OCI-LY7 (cell line): ENCODE results near the gene TSPYL2. TPM values are rescaled to one million over a fixed set of nuclear protein-coding genes. Genes with fewer than 3 reads are reported as not detected.
A peak's percentile ranks its signal among the peaks of the same experiment; 100 is the strongest.

ENCODE experiments used
- BruUV-seq: library from RNA; stranded (reverse); fragments of 400-500 nt; replicated peaks from 2 replicates; lab custom pipeline; 2021; lab: Mats Ljungman, UMichigan
- CTCF ChIA-PET: fragments of 300-600 bp; sonication (Branson Sonifier 250); formaldehyde crosslinking; loops from one replicate; lab custom pipeline; 2022; ENCODE audit warnings: antibody characterized with exemption; ENCODE audit not compliant: unreplicated experiment; lab: Charles Lee
- POLR2A ChIA-PET: fragments of 300-600 bp; sonication (Branson Sonifier 250); formaldehyde crosslinking; loops from one replicate; lab custom pipeline; 2022; ENCODE audit warnings: antibody characterized with exemption; lab: Charles Lee
- DNase-seq: peaks from one replicate; pipeline ENCODE4 v3.0.0-alpha.2; 2015; ENCODE audit warnings: low spot score
- H2AFZ ChIP-seq: fragments of 200-600 bp; sonication (generic), shearing (Covaris generic); 2 replicates; pipeline ENCODE4 v1.6.1; 2014; ENCODE audit warnings: mild to moderate bottlenecking, antibody characterized with exemption, low read length, moderate library complexity
- H3K27ac ChIP-seq: fragments of 200-600 bp; sonication (generic); 2 replicates; pipeline ENCODE4 v1.5.1; 2014; ENCODE audit warnings: mixed run types, low read depth, mild to moderate bottlenecking, moderate library complexity, low read length, inconsistent platforms; ENCODE audit not compliant: poor library complexity, severe bottlenecking
- H3K36me3 ChIP-seq: fragments of 200-600 bp; sonication (generic); 2 replicates; pipeline ENCODE4 v1.6.1; 2014; ENCODE audit warnings: mild to moderate bottlenecking, antibody characterized with exemption, low read length, moderate library complexity, mixed read lengths; ENCODE audit not compliant: insufficient read depth
- H3K4me1 ChIP-seq: fragments of 200-600 bp; sonication (generic); 2 replicates; pipeline ENCODE4 v1.5.1; 2014; ENCODE audit warnings: mild to moderate bottlenecking, low read length; ENCODE audit not compliant: insufficient read depth, poor library complexity, severe bottlenecking
- H3K4me2 ChIP-seq: fragments of 200-600 bp; sonication (generic); 2 replicates; pipeline ENCODE4 v1.6.1; 2014; ENCODE audit warnings: mild to moderate bottlenecking, low read length
- H3K4me3 ChIP-seq: fragments of 200-600 bp; sonication (generic); 2 replicates; pipeline ENCODE4 v1.5.1; 2014; ENCODE audit warnings: mild to moderate bottlenecking, low read depth, low read length; ENCODE audit not compliant: poor library complexity, severe bottlenecking
- H3K79me2 ChIP-seq: fragments of 200-600 bp; sonication (generic); 2 replicates; pipeline ENCODE4 v1.6.1; 2016; ENCODE audit warnings: low read depth, mild to moderate bottlenecking, low read length, moderate library complexity, mixed read lengths; ENCODE audit not compliant: insufficient read depth
- H3K9me2 ChIP-seq: fragments of 200-600 bp; sonication (generic); 2 replicates; pipeline ENCODE4 v1.6.1; 2016; ENCODE audit warnings: mild to moderate bottlenecking, low read length, mixed read lengths; ENCODE audit not compliant: insufficient read depth
- H3K9me3 ChIP-seq: fragments of 200-600 bp; sonication (generic); 2 replicates; pipeline ENCODE4 v1.6.1; 2014; ENCODE audit warnings: mild to moderate bottlenecking, mixed run types, low read length, mixed read lengths
- H4K20me1 ChIP-seq: fragments of 200-600 bp; sonication (generic); 2 replicates; pipeline ENCODE4 v1.6.1; 2014; ENCODE audit warnings: mild to moderate bottlenecking, antibody characterized with exemption, low read length, moderate library complexity, mixed read lengths; ENCODE audit not compliant: insufficient read depth
- CTCF ChIP-seq: fragments of 200-600 bp; sonication (generic); conservative IDR thresholded peaks from 2 replicates; pipeline ENCODE4 v1.5.1; 2014; ENCODE audit warnings: mild to moderate bottlenecking, antibody characterized with exemption, low read length, moderate library complexity, mixed read lengths
- EZH2phosphoT487 ChIP-seq: fragments of 200-600 bp; sonication (generic); IDR thresholded peaks from 2 replicates; pipeline ENCODE4 v1.6.1; 2018; ENCODE audit warnings: low read depth, borderline replicate concordance, mild to moderate bottlenecking, mixed run types, antibody characterized with exemption, low read length, moderate library complexity, mixed read lengths
- intact Hi-C: fragments of 100-400 bp; cut with micrococcal nuclease; formaldehyde crosslinking; loops from one replicate; pipeline ENCODE4 v1.10.0; 2022; ENCODE audit not compliant: unreplicated experiment
- total RNA-seq, 2 experiments: library from RNA; depleted of rRNA in 1 of 2; stranded (reverse); fragments of >200 nt in 1 of 2; shearing (Covaris generic) in 1 of 2; gene quantifications; 2 replicates each; pipeline ENCODE4 v1.2.3, GENCODE V29; 2014 to 2022

Gene TSPYL2
- total RNA-seq, 2 experiments from 2014 or later: 21.7 to 22.0 TPM

GRCh38 chrX:53116101-53116500 lies 33.9 kb downstream of the TSPYL2 start:
- H4K20me1 ChIP-seq: no peaks in the 10 kb centered on the region
- BruUV-seq: no TSS peak
- H3K9me2 ChIP-seq: no peaks in the 10 kb centered on the region
- H3K27ac ChIP-seq: peak overlapping the region; percentile 10
- H2AFZ ChIP-seq: no peak overlapping the region
- intact Hi-C loops: no loop called here
- no peaks in the 10 kb centered on the region for H3K9me3 ChIP-seq
- ChIA-PET CTCF (no interaction called here), POLR2A (no interaction called here)
- H3K4me1 ChIP-seq: peaks cover 9% of the 10 kb centered on the region
- peaks cover 14% of the 10 kb centered on the region for H3K36me3 ChIP-seq
- DNase-seq: no peak
- TF ChIP-seq CTCF (no peak), EZH2phosphoT487 (no peak)
- H3K4me2 ChIP-seq: no peak overlapping the region
- H3K79me2 ChIP-seq: no peaks in the 10 kb centered on the region
- H3K4me3 ChIP-seq: no peak overlapping the region

- no peak for TF ChIP-seq EZH2phosphoT487
- no peak for TF ChIP-seq CTCF
- peaks cover 14% of the 10 kb centered on the region for H3K36me3 ChIP-seq
- H3K4me3 ChIP-seq: no peak overlapping the region
- ChIA-PET POLR2A (no interaction called here), CTCF (no interaction called here)
- no peaks in the 10 kb centered on the region for H3K79me2 ChIP-seq
- peaks cover 8% of the 10 kb centered on the region; the same call in 1 of the 2 replicates for H3K9me3 ChIP-seq
- H3K4me1 ChIP-seq: no peaks in the 10 kb centered on the region
- no peak overlapping the region for H2AFZ ChIP-seq
- no peaks in the 10 kb centered on the region for H4K20me1 ChIP-seq
- no peak overlapping the region for H3K4me2 ChIP-seq
- no TSS peak for BruUV-seq
- DNase-seq: no peak
- H3K9me2 ChIP-seq: no peaks in the 10 kb centered on the region
- no peak overlapping the region for H3K27ac ChIP-seq
- intact Hi-C loops: no loop called here
These were observed 39.8 kb downstream of the TSPYL2 start for GRCh38 chrX:53122013-53122412.

- POLR2A ChIA-PET: no interaction called here
- Histone ChIP-seq H3K79me2 (no peaks in the 10 kb centered on the region), H3K4me1 (no peaks in the 10 kb centered on the region), H3K9me3 (peaks cover 8% of the 10 kb centered on the region; the same call in 1 of the 2 replicates), H2AFZ (no peak overlapping the region), H3K4me3 (no peak overlapping the region), H3K27ac (no peak overlapping the region), H4K20me1 (no peaks in the 10 kb centered on the region), H3K9me2 (no peaks in the 10 kb centered on the region), H3K4me2 (no peak overlapping the region), H3K36me3 (peaks cover 7% of the 10 kb centered on the region; the same call in 1 of the 2 replicates)
- no peak for DNase-seq
- BruUV-seq: no TSS peak
- TF ChIP-seq EZH2phosphoT487 (no peak), CTCF (no peak)
- CTCF ChIA-PET: no interaction called here
- intact Hi-C loops: no loop called here
These were observed 43.3 kb downstream of the TSPYL2 start for GRCh38 chrX:53125506-53125905.
